ENCODE data around the gene CDIPT. TPM values are rescaled to one million over a fixed set of nuclear protein-coding genes. Genes with fewer than 3 reads are reported as not detected.

Gene CDIPT, protein sequence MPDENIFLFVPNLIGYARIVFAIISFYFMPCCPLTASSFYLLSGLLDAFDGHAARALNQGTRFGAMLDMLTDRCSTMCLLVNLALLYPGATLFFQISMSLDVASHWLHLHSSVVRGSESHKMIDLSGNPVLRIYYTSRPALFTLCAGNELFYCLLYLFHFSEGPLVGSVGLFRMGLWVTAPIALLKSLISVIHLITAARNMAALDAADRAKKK
- total RNA-seq (2014; rRNA removed; shearing (Covaris generic)): 74.0 and 80.9 TPM in 2 replicates

DNA sequence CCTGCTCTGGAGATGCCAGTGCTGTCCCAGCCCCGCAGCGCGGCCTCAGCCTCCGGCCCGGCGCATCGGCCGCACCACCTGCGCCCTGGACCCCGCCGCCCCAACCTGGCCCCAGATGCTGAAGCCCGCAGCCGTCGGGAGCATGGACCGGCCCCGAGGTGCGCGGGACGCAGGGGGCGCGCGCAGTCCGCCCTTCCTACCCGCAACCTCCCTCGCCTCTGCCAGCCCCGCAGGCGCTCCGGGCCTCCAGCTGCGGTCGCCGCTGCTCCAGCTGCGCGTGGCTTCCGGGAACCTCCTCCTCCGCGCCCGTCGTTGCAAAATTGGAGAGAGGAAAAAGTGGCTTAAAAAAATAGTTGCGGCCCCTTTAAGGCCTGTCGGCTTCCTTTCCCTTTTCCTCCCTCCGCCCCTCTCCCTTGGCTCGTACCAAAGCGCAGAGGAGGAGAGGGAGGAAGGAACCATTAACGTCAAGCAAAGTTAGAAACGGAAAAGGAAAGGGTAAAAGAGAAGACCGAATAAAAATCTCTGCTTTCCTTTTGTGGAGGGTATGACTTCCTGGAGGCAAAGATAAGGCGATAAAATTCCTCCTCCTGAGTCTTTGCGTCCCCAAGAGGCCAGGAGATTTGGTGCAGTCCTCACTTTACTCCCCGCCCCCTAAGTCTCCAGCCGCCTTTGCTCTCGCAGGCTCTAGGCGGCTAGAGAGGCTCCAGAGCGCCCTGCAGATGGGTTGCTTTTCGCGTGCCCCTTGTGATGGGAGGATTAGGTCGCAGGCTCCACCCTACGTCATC, at the start of gene CDIPT:
Gene CDIPT (minus strand): TSS at position 343 of the 785 bp plus-strand sequence. CDS start 369 bp downstream, outside the sequence.

DNA sequence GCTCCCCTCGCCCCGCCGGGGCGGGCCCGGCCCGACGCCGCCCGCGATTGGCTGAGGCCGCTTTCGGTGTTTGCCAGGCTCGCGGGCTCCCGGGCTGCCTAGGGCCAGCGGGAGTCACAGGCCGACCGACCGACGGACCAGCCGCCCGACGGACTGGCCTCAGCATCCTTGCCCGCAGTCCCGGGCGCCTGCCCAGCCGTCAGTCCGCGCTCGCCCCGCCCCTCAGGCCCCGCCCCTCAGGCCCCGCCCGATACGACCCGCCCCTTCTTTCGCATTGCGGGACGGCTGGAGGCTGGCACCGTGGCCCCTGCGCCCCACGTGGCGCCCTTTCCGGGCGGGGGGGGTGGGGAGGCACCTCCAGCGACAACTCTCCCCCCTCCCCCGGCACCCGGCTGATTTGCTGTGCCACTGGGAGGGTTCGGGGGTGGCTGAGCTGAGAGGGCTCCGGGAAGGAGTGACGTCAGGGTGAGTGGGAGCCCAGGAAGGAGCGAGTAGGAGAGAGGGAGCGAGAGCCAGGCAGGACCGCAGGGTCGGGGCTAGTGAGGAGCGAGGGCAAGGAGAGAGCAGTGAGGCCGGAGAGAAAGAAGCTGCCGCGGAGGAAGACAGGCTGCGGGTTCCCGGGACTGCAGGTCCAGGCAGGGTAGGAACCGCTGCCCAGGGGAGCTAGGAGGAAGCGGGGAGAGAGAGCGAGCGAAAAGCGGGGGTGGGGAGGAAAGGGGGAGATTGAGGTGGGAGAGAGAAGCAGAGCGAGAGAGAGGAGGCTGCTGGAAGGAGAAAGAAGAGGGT, 37.3 kb upstream of the CDIPT start, which contains the start of gene ASPHD1:
Gene ASPHD1 (plus strand): TSS at position 387 of the 786 bp plus-strand sequence. CDS start 484 bp downstream, outside the sequence.

DNA sequence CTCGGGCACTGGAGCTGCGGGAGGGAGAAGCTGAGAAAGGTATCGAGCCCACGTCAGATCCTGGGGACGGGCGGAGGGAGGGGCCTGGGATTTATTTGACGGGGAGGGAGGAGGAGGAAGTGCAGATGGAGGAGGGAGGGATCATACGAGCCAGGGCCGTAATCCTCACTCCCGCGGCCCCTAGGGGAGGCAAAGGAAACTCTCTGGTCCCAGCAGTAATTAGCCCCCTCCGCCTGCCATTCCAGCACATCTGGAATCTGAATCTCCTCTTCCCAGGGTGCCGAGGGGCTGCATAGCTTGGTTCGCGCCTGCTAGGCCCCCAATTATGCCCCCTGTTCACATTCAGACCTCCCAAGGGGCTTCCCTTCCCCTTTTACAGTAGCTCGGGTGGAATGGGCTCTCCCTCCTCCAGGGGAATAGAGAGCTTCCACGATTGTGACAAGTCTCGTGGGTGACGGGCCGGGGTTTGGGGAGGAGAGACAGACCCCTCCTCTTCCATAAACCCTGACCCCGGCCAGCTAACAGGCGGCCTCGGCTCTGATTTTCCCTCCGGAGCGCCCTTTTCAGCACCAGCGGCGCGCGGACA, 36.6 kb upstream of the CDIPT start, which contains the start of gene SEZ6L2:
Gene SEZ6L2 (minus strand): TSS at position 35 of the 586 bp plus-strand sequence. CDS start 531 bp downstream, outside the sequence.

DNA sequence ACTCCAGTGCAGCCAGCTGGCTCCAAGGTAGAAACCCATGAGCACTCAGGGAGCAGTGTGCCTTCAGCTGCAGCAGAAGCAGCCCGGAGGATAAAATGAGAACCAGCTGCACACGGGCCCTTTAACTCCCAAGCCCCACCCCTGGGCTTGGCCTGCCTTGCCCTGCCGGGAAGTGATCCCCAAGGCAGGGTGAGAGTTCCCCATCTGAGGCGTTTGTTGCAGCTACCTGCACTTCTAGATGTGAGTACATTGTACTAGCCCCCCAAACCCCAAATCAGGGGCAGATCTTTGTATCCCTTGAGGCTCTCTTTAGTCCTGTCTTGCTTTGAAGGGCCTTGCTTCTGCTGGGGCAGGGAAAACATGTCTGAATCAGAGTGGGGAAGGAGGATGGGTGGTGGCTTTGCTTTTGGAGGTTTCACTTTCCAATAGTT, 42.7 kb downstream of the CDIPT start, which contains the start of gene MVP:
Gene MVP (plus strand): TSS at position 192 of the 431 bp plus-strand sequence. CDS start 10,088 bp downstream, outside the sequence.

DNA sequence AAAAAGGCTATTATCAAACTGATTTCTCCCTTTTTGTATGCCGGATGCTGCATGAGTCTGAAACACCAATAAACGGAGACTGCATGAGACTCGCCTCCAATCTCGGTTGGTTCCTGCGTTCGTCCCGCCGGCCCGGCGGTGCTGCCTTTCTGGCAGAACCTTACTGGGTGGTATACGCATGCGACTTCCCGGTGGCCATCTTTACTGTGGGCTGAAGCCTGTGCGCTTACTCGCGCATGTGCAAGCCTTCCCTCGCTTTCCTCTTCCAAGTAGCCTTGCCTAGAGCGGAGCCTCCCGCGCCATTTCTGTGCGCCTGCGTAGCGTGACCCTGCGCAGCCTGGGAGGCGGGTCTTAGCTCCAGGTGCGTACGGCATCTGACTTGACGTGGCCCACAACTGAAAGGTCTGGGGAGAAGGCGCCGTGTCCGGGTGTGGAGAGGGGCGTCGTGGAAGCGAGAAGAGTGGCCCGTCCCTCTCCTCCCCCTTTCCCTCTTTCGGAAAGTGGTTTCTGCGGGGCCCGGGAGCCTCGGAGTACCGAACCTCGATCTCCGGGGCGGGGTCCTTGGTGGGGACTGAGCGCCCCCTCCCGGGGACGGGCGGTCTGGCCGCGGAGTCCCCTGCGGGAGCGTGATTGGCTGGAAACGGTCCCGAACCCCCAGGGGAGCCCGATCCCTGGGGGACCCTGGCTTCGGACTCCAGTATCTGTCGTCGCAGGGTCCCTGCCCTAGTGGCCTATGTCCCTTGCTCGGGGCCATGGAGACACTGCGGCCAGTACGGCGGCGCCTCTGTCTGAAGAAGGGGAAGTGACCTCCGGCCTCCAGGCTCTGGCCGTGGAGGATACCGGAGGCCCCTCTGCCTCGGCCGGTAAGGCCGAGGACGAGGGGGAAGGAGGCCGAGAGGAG, 47.0 kb downstream of the CDIPT start, which contains the start of gene PAGR1:
Gene PAGR1 (plus strand): TSS at position 360 of the 901 bp plus-strand sequence. CDS start 374 bp downstream, at position 734.

DNA sequence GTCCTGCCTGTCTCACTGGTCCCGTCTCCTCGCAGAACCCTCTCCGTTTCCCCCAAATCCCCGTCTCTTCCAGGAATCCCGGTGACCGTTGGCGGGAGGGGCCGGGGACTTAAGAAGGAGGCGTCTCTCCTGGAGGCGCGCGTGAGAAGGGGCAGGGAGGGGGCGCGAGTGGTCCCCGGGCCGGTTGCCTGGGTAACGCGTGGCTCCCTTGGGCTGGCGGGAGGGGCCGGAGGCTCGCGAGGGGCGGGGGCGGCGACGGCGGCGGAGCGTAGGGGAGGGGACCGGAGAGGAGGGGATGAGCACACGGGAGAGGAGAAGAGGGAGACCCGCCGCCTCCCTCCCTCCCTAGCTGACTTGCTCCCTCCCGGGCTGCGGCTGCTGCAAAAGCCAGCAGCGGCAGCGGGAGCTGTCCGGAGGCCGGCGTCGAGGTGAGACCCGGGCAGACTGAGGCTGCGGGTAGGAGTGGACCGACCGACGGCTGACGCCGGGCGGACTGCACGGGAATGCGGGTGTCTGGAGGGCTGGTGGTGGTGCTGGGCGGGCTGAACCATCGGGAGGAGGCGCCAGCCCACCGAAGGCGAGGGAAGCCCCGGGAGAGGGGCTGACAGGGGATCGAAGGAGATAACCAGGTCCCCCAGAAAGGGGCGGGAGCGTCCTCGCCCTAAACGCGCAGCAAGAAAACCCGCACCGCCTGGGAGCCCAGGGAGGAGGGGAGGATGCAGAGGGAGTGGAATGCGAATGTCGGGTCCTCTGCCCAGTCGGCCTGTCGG, 50.9 kb downstream of the CDIPT start, which contains the start of gene PRRT2:
Gene PRRT2 (plus strand): TSS at position 298 of the 770 bp plus-strand sequence. CDS start 862 bp downstream, outside the sequence.

Small RNA genes within 50 kb of the gene (small RNA-seq; reads per million reads assigned to genes)
- gene AC009133.6 (not detected), gene AC120114.4 (not detected)

Other genes with a start within 250 kb of the CDIPT start
- gene SPN, start 200.0 kb downstream of the CDIPT start, total RNA-seq (2014; rRNA removed; shearing (Covaris generic)): 0.04 and 1.8 TPM in 2 replicates
- 0.57 and 0.61 TPM in 2 replicates for gene QPRT, start 184.0 kb downstream of the CDIPT start, total RNA-seq (2014; rRNA removed; shearing (Covaris generic))
- 0.85 and 1.3 TPM in 2 replicates for gene C16orf54, start 117.2 kb downstream of the CDIPT start, total RNA-seq (2014; rRNA removed; shearing (Covaris generic))
- gene ZG16, start 85.0 kb downstream of the CDIPT start, total RNA-seq (2014; rRNA removed; shearing (Covaris generic)): not detected in 2 replicates
- 128 TPM in 2 replicates for gene KIF22, start 72.5 kb downstream of the CDIPT start, total RNA-seq (2014; rRNA removed; shearing (Covaris generic))
- 408 and 432 TPM in 2 replicates for gene MAZ, start 56.7 kb downstream of the CDIPT start, total RNA-seq (2014; rRNA removed; shearing (Covaris generic))
- 3.4 and 4.0 TPM in 2 replicates for gene PRRT2, start 51.0 kb downstream of the CDIPT start, total RNA-seq (2014; rRNA removed; shearing (Covaris generic))
- gene PAGR1, start 47.1 kb downstream of the CDIPT start, total RNA-seq (2014; rRNA removed; shearing (Covaris generic)): 64.7 and 72.0 TPM in 2 replicates
- 115 and 119 TPM in 2 replicates for gene MVP, start 42.8 kb downstream of the CDIPT start, total RNA-seq (2014; rRNA removed; shearing (Covaris generic))
- 19.9 and 22.6 TPM in 2 replicates for gene SEZ6L2, start 36.3 kb upstream of the CDIPT start, total RNA-seq (2014; rRNA removed; shearing (Covaris generic))
- 11.5 and 13.5 TPM in 2 replicates for gene ASPHD1, start 37.3 kb upstream of the CDIPT start, total RNA-seq (2014; rRNA removed; shearing (Covaris generic))
- 25.9 and 27.7 TPM in 2 replicates for gene KCTD13, start 63.0 kb upstream of the CDIPT start, total RNA-seq (2014; rRNA removed; shearing (Covaris generic))
- gene TMEM219, start 98.9 kb upstream of the CDIPT start, total RNA-seq (2014; rRNA removed; shearing (Covaris generic)): 62.7 and 66.0 TPM in 2 replicates
- gene TAOK2, start 110.6 kb upstream of the CDIPT start, total RNA-seq (2014; rRNA removed; shearing (Covaris generic)): 33.6 and 37.5 TPM in 2 replicates
- 44.9 and 45.0 TPM in 2 replicates for gene HIRIP3, start 132.4 kb upstream of the CDIPT start, total RNA-seq (2014; rRNA removed; shearing (Covaris generic))
- 136 and 168 TPM in 2 replicates for gene INO80E, start 133.0 kb upstream of the CDIPT start, total RNA-seq (2014; rRNA removed; shearing (Covaris generic))
- 2.3 and 4.8 TPM in 2 replicates for gene DOC2A, start 147.8 kb upstream of the CDIPT start, total RNA-seq (2014; rRNA removed; shearing (Covaris generic))
- gene C16orf92, start 160.0 kb upstream of the CDIPT start, total RNA-seq (2014; rRNA removed; shearing (Covaris generic)): not detected in 2 replicates
- gene TLCD3B, start 168.0 kb upstream of the CDIPT start, total RNA-seq (2014; rRNA removed; shearing (Covaris generic)): 0.56 and 3.3 TPM in 2 replicates
- 1,573 and 1,656 TPM in 2 replicates for gene ALDOA, start 202.5 kb upstream of the CDIPT start, total RNA-seq (2014; rRNA removed; shearing (Covaris generic))
- gene PPP4C, start 212.8 kb upstream of the CDIPT start, total RNA-seq (2014; rRNA removed; shearing (Covaris generic)): 172 and 195 TPM in 2 replicates
- 0.64 and 1.6 TPM in 2 replicates for gene TBX6, start 228.7 kb upstream of the CDIPT start, total RNA-seq (2014; rRNA removed; shearing (Covaris generic))
- 16.2 and 16.7 TPM in 2 replicates for gene YPEL3, start 233.0 kb upstream of the CDIPT start, total RNA-seq (2014; rRNA removed; shearing (Covaris generic))

Measured in A375 (cell line).